HEK293 (cell line): Measurements from ENCODE around the gene CLP1.
A peak's percentile ranks its signal among the peaks of the same experiment; 100 is the strongest.

ENCODE experiments used
- CTCF ChIA-PET: fragments of 350-600 bp; formaldehyde crosslinking; extraction: SDS; loops from one replicate; lab custom pipeline; 2021; ENCODE audit warnings: antibody characterized with exemption; lab: Yijun Ruan, JAX
- POLR2A ChIA-PET: fragments of 300-600 bp; formaldehyde crosslinking; extraction: SDS; loops from one replicate; lab custom pipeline; 2020; ENCODE audit warnings: antibody characterized with exemption, inconsistent platforms; lab: Yijun Ruan, JAX
- H3K27ac ChIP-seq: fragments of 200-500 bp; sonication (Bioruptor generic); 2 replicates; pipeline ENCODE4 v1.5.1; 2014; ENCODE audit warnings: low read depth, low read length, control low read depth, inconsistent platforms; ENCODE audit errors: extremely low read depth
- H3K36me3 ChIP-seq, 2 experiments: fragments of 200-500 bp in 1 of 2; sonication (Bioruptor generic) in 1 of 2; 1 replicate in 1 of 2; 2 replicates in 1 of 2; pipeline ENCODE4 v1.5.1; 2014 to 2017; ENCODE audit warnings: inconsistent platforms in 2 of 2, low read length in 2 of 2; ENCODE audit not compliant: control insufficient read depth in 2 of 2, insufficient read depth in 1 of 2
- H3K4me1 ChIP-seq: fragments of 200-500 bp; sonication (Bioruptor generic); 2 replicates; pipeline ENCODE4 v1.5.1; 2014; ENCODE audit warnings: mild to moderate bottlenecking, low read length, inconsistent platforms; ENCODE audit not compliant: control insufficient read depth, insufficient read depth
- H3K4me3 ChIP-seq: 2 replicates; pipeline ENCODE4 v1.5.1; 2011; ENCODE audit warnings: low read depth, mild to moderate bottlenecking, control low read depth, low read length, moderate library complexity
- H3K9me3 ChIP-seq: fragments of 200-500 bp; sonication (Bioruptor generic); 2 replicates; pipeline ENCODE4 v1.5.1; 2014; ENCODE audit warnings: low read depth, low read length, inconsistent platforms; ENCODE audit not compliant: control insufficient read depth, insufficient read depth
- CTCF ChIP-seq: fragments of 450-650 bp; formaldehyde crosslinking; IDR thresholded peaks from 2 replicates; pipeline ENCODE4 v1.5.1; 2016; ENCODE audit warnings: missing biosample characterization, missing genetic modification characterization
- HOXD13 ChIP-seq: sonication (generic); formaldehyde crosslinking; IDR thresholded peaks from 2 replicates; pipeline ENCODE4 v1.8.0; 2022; ENCODE audit warnings: missing genetic modification reagents, borderline replicate concordance
- PATZ1 ChIP-seq: fragments of 450-650 bp; formaldehyde crosslinking; IDR thresholded peaks from 2 replicates; pipeline ENCODE4 v1.5.1; 2016; ENCODE audit warnings: missing biosample characterization, missing genetic modification characterization
- TRIM28 ChIP-seq: IDR thresholded peaks from 2 replicates; pipeline ENCODE4 v1.6.1; 2011; ENCODE audit warnings: low read length, control low read depth, borderline replicate concordance
- WT1 ChIP-seq: fragments of 450-650 bp; formaldehyde crosslinking; IDR thresholded peaks from 2 replicates; pipeline ENCODE4 v1.5.1; 2016; ENCODE audit warnings: missing biosample characterization, missing genetic modification characterization
- ZNF16 ChIP-seq: fragments of 450-650 bp; formaldehyde crosslinking; IDR thresholded peaks from 2 replicates; pipeline ENCODE4 v1.5.1; 2016; ENCODE audit warnings: low read depth, missing biosample characterization, missing genetic modification characterization
- ZNF302 ChIP-seq: fragments of 450-650 bp; formaldehyde crosslinking; IDR thresholded peaks from 2 replicates; pipeline ENCODE4 v1.5.1; 2016; ENCODE audit warnings: missing biosample characterization, missing genetic modification characterization, low read depth
- ZNF362 ChIP-seq: fragments of 450-650 bp; formaldehyde crosslinking; IDR thresholded peaks from 2 replicates; pipeline ENCODE4 v1.5.1; 2016; ENCODE audit warnings: missing biosample characterization, missing genetic modification characterization
- ZNF394 ChIP-seq: fragments of 450-650 bp; formaldehyde crosslinking; IDR thresholded peaks from 2 replicates; pipeline ENCODE4 v1.5.1; 2016; ENCODE audit warnings: missing biosample characterization, missing genetic modification characterization, mild to moderate bottlenecking, moderate library complexity, borderline replicate concordance
- ZNF518A ChIP-seq: fragments of 450-650 bp; formaldehyde crosslinking; conservative IDR thresholded peaks from 2 replicates; pipeline ENCODE4 v1.5.1; 2016; ENCODE audit warnings: low read depth, missing biosample characterization, missing genetic modification characterization
- ZNF544 ChIP-seq: fragments of 450-650 bp; formaldehyde crosslinking; IDR thresholded peaks from 2 replicates; pipeline ENCODE4 v1.5.0; 2017; ENCODE audit warnings: missing biosample characterization, missing genetic modification characterization
- ZNF548 ChIP-seq: fragments of 450-650 bp; formaldehyde crosslinking; IDR thresholded peaks from 2 replicates; pipeline ENCODE4 v1.5.1; 2016; ENCODE audit warnings: missing biosample characterization, missing genetic modification characterization
- ZNF580 ChIP-seq: fragments of 450-650 bp; formaldehyde crosslinking; IDR thresholded peaks from 2 replicates; pipeline ENCODE4 v1.5.1; 2016; ENCODE audit warnings: missing biosample characterization, missing genetic modification characterization
- ZNF654 ChIP-seq: fragments of 450-650 bp; formaldehyde crosslinking; IDR thresholded peaks from 2 replicates; pipeline ENCODE4 v1.5.1; 2016; ENCODE audit warnings: low read depth, missing biosample characterization, missing genetic modification characterization
- ZSCAN23 ChIP-seq: fragments of 450-650 bp; formaldehyde crosslinking; IDR thresholded peaks from 2 replicates; pipeline ENCODE4 v1.5.1; 2016; ENCODE audit warnings: missing biosample characterization, missing genetic modification characterization

Gene CLP1

GRCh38 chr11:57659669-57660068 lies 2.1 kb downstream of the CLP1 start:
- TF ChIP-seq PATZ1 (tag by site-specific recombination), result no peak
- TF ChIP-seq ZNF548 (tag by site-specific recombination), result no peak
- TF ChIP-seq ZNF302, result no peak
- TF ChIP-seq ZSCAN23 (tag by site-specific recombination), result no peak
- ChIA-PET POLR2A (no interaction called here), CTCF (interaction anchor here (0.6 to 1.2 kb wide), 3 partner anchors 15 to 186 kb away, joined by 3 to 7 read pairs (median 3); no protein-coding TSS in a partner anchor)
- no peak overlapping the region for H3K4me3 ChIP-seq
- H3K4me1 ChIP-seq, result no peaks in the 10 kb centered on the region
- no peaks in the 10 kb centered on the region for H3K9me3 ChIP-seq
- H3K27ac ChIP-seq, result no peak overlapping the region
- H3K36me3 ChIP-seq, result peaks cover 0 to 38% of the 10 kb centered on the region in 2 experiments; a peak in 2 of 3 replicates

- TF ChIP-seq WT1 (tag by site-specific recombination) (no peak), ZNF654 (tag by site-specific recombination) (peak; percentile 61), HOXD13 (CRISPR knock-in tag) (no peak), CTCF (0 out of 2 replicates have a peak, but pooled peaks have one; percentile 12), ZNF518A (no peak), ZNF580 (no peak), ZNF362 (tag by site-specific recombination) (no peak), ZNF16 (tag by site-specific recombination) (no peak), TRIM28 (no peak), ZNF544 (tag by site-specific recombination) (no peak), ZNF394 (no peak)
- TF ChIP-seq, all 188 proteins: peak for 2
- Histone ChIP-seq H3K9me3 (no peaks in the 10 kb centered on the region), H3K4me1 (no peaks in the 10 kb centered on the region), H3K36me3 (peaks cover 0 to 38% of the 10 kb centered on the region in 2 experiments; a peak in 2 of 3 replicates), H3K4me3 (no peak overlapping the region), H3K27ac (no peak overlapping the region)
- ChIA-PET CTCF (interaction anchor here (0.6 kb wide), 3 partner anchors 138 to 864 kb away, joined by 5 to 6 read pairs (median 5); no protein-coding TSS in a partner anchor), POLR2A (no interaction called here)
These were observed 5.3 kb downstream of the CLP1 start for GRCh38 chr11:57662893-57663292.
